Measurements from ENCODE around the gene NCDN. TPM values are rescaled to one million over a fixed set of nuclear protein-coding genes. Genes with fewer than 3 reads are reported as not detected.

The NCDN gene
- total RNA-seq, 1 donor: 24.4 TPM

- H3K4me3 ChIP-seq (ENCODE audit: low read depth, low read length): no peak overlapping the region
- no peak for DNase-seq (ENCODE audit: low read depth)
- TF ChIP-seq CTCF (IDR thresholded peaks at IDR 0.05; ENCODE audit: insufficient read depth, low read length): no peak
Measured at GRCh38 chr1:35599411-35599810, 41.8 kb downstream of the NCDN start.

GRCh38 chr1:35600593-35600992 lies 43.0 kb downstream of the NCDN start:
- H3K4me3 ChIP-seq (ENCODE audit: low read depth, low read length): no peak overlapping the region
- no peak for DNase-seq (ENCODE audit: low read depth)
- TF ChIP-seq CTCF (IDR thresholded peaks at IDR 0.05; ENCODE audit: insufficient read depth, low read length): no peak

- no peak for DNase-seq (ENCODE audit: low read depth)
- TF ChIP-seq CTCF (IDR thresholded peaks at IDR 0.05; ENCODE audit: insufficient read depth, low read length): no peak
- no peak overlapping the region for H3K4me3 ChIP-seq (ENCODE audit: low read depth, low read length)
Measured at GRCh38 chr1:35603468-35603867, 45.9 kb downstream of the NCDN start.

GRCh38 chr1:35603941-35604340 lies 46.3 kb downstream of the NCDN start:
- DNase-seq (ENCODE audit: low read depth): no peak
- H3K4me3 ChIP-seq (ENCODE audit: low read depth, low read length): no peak overlapping the region
- no peak for TF ChIP-seq CTCF (IDR thresholded peaks at IDR 0.05; ENCODE audit: insufficient read depth, low read length)

- DNase-seq (ENCODE audit: low read depth): no peak
- no peak for TF ChIP-seq CTCF (IDR thresholded peaks at IDR 0.05; ENCODE audit: insufficient read depth, low read length)
- no peak overlapping the region for H3K4me3 ChIP-seq (ENCODE audit: low read depth, low read length)
Measured at GRCh38 chr1:35605071-35605866, 47.7 kb downstream of the NCDN start.

GRCh38 chr1:35605867-35606182 lies 48.2 kb downstream of the NCDN start:
- no peak overlapping the region for H3K4me3 ChIP-seq (ENCODE audit: low read depth, low read length)
- TF ChIP-seq CTCF (IDR thresholded peaks at IDR 0.05; ENCODE audit: insufficient read depth, low read length): no peak
- no peak for DNase-seq (ENCODE audit: low read depth)

- no peak for TF ChIP-seq CTCF (IDR thresholded peaks at IDR 0.05; ENCODE audit: insufficient read depth, low read length)
- DNase-seq (ENCODE audit: low read depth): no peak
- no peak overlapping the region for H3K4me3 ChIP-seq (ENCODE audit: low read depth, low read length)
Measured at GRCh38 chr1:35611655-35612054, 54.1 kb downstream of the NCDN start.
